GM18502 (cell line): ENCODE results near the gene BRIX1.
"Not testable (repeated sequence)": the region's sequence is repeated elsewhere in the genome, so short reads cannot be mapped to it uniquely, and the experiment has no call there.

ENCODE experiments used
- ATAC-seq: cut with Tn5 transposase; IDR thresholded peaks from one replicate; pipeline ENCODE4 v1.9.1; 2021; ENCODE audit warnings: mild to moderate bottlenecking; ENCODE audit not compliant: unreplicated experiment, poor library complexity

The BRIX1 gene

GRCh38 chr5:34957857-34958690 lies 42.6 kb downstream of the BRIX1 start:
- ATAC-seq, result peak; percentile 46

DNA sequence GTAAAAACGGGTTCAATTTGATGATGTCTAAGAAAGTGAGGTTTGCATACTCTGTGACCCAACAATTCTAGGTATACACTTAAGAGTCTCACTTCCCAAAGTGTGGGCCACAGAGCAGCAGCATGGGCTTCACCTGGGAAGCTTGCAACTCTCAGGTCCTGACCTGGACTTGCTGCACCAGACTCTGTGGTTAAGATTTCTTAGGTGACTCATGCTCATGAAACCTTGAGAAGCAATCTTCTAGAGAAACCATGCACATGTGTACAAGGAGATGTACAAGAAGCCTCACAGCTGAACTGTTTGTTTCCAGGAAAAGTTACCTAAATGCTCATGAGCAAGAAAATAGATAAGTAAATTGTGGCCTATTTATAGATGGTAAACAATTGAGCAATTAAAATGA lies 43.8 kb downstream of the BRIX1 start:
- peak; percentile 97 for ATAC-seq

GRCh38 chr5:34967540-34967939 lies 52.0 kb downstream of the BRIX1 start:
- ATAC-seq, result no peak

DNA sequence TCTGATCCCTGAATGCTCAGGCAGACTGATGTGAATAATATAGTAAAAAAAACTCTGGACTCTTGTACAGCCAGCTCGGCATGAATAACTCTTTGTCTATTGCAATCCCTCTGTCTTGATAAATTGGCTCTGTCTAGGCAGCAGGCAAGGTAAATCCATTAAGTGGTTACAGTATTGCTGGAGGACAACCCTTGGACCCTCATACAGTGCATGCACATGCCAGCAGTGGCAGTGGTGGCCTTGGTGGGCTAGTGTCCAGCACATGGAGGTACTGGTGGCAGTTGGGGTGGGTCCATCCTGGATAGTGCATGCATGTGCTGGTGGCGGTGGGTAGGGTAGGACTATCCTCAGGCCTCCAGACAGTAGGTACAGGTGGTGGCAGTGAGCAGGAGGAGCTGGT lies 52.7 kb downstream of the BRIX1 start:
- no peak for ATAC-seq

- no peak for ATAC-seq
These were observed 55.0 kb downstream of the BRIX1 start for GRCh38 chr5:34970552-34970951.

DNA sequence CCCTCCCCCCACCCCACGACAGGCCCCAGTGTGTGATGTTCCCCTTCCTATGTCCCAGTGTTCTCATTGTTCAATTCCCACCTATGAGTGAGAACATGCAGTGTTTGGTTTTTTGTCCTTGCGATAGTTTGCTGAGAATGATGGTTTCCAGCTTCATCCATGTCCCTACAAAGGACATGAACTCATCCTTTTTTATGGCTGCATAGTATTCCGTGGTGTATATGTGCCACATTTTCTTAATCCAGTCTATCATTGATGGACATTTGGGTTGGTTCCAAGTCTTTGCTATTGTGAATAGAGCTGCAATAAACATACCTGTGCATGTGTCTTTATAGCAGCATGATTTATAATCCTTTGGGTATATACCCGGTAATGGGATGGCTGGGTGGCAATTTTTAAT lies 56.1 kb downstream of the BRIX1 start:
- not testable (repeated sequence) for ATAC-seq
